ENCODE results near the gene CES4A.

- TF ChIP-seq CTCF (IDR thresholded peaks at IDR 0.05) (no peak), POLR2AphosphoS5 (IDR thresholded peaks at IDR 0.05) (no peak), POLR2A (IDR thresholded peaks at IDR 0.05; ENCODE audit: low read depth) (no peak)
Measured at GRCh38 chr16:67024384-67025209, 36.2 kb downstream of the CES4A start.
